ENCODE results near the gene ALKBH5.

- TF ChIP-seq EZH2 (IDR thresholded peaks at IDR 0.05; ENCODE audit: borderline replicate concordance, low read depth, low read length, poor library complexity, severe bottlenecking) (no peak), CTCF (conservative IDR thresholded peaks at IDR 0.05; ENCODE audit: low read depth, low read length) (no peak)
Observed at GRCh38 chr17:18231164-18231563, 47.5 kb downstream of the ALKBH5 start.

All from A673 (cell line).